Forelimb muscle (tissue), 1 donor: ENCODE measurements around the gene TARP.

Experiments
- DNase-seq: peaks from one replicate; pipeline ENCODE4 v3.0.0-alpha.2; 2013; ENCODE audit warnings: low read depth

TARP gene

DNA sequence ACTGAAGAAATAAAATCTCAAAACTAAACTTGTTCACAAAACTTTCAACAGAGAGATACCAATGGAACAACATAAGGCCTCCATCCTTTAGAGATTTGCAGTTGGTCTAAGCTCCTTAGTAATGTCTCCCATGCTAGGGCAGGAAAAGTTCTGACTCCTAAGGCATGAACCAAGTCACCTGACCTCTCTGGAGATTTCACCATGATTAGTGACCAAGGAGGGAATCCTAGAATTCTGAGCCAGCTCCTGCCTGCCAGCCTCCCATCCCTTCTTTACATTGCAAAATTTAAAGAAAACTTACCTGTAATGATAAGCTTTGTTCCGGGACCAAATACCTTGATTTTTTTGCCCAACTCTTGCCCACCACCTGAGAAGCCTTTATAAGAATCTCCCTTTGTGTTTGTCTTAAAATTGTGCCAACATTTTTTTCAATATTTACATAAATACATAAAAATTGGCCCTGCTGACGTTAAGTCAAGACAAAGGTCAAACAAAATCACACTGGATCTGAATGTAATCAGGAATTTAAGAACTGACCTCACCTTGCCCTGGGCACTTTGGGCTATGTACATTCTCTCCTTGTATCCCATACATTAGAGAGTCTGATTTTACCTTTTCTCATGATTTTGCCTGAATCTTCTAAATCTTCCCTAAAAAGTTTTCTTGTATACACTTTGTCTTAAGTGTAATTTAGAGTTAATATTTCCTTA lies at the start of gene TARP:
Gene TARP (minus strand): TSS at position 351 of the 710 bp plus-strand sequence.
- no peak for DNase-seq

DNA sequence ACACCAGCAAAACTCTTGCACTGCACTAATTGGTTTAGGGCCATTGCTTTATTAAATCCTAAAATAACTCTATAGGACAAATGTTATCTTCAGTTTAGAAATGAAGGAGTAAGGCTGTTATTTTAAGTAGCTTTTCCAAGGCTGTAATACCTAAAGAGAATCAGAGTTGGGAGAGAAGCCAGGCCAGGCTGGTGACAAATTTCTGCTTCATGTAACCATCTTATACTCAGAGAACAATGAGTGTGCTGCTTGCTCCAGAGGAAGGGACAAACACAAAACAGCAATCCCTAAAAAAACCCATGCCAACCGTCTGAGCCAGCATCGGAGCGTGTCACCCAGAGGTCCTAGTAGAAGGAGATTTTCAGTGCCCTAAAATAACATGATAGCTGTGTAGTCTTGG lies 49.7 kb upstream of the TARP start:
- DNase-seq: no peak

DNA sequence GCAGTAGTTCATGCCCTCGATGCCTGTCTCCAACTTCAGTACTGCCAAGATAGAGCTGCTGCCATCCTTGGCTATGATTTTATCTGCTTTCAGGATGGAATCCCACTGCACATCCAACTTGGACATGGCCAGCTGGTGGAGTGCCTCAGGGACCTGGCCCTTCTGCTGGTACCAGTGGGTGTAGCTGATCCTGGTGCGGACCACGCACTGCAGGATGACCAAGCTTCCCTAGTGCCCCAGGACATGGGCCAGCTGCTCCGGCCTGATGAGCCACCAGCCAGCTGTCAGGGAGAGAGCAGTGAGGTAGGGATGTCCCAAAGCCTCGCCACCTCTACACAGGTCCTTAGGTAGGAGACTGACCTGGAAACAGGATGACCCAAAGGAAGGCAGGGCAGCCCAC lies 49.0 kb upstream of the TARP start:
- no peak for DNase-seq

DNA sequence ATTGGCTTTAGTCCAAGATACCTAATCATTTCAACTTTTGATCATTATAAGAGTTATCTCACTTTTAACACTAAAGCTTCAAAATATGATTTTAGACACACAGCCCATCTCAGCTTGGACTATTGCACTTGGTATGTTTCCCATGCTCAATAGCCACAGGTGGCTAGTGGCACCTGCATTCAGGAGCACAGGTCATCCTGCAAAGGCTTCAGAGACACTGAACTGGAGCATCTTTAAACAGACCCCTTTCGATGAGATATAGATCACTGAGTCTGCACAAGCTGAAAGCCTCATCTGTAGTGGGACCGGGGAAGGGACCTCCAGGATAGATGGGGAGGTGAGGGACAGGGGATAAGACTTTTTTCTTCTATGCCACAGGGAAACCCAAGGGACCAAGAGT lies 48.5 kb upstream of the TARP start:
- no peak for DNase-seq

DNA sequence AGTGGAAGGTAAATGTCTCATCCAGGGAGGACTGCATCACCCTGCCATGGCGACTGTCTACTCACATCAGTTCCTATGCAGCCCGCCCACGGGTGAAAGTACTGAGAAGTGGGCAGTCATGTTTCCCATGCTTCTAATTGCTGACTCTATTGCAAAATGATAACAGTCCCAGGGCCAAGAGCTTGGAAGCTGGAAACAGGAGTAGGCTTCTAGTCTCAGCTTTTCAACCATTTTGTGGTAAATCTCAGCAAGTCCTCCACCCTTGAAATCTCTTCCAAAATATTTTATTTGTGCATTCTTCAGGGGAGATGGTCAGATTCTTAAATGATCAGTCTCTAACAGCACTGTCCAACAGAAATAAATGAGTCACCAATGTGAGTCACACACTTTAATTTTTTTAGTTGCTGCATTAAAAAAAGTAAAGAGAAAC lies 48.1 kb upstream of the TARP start:
- DNase-seq: no peak

DNA sequence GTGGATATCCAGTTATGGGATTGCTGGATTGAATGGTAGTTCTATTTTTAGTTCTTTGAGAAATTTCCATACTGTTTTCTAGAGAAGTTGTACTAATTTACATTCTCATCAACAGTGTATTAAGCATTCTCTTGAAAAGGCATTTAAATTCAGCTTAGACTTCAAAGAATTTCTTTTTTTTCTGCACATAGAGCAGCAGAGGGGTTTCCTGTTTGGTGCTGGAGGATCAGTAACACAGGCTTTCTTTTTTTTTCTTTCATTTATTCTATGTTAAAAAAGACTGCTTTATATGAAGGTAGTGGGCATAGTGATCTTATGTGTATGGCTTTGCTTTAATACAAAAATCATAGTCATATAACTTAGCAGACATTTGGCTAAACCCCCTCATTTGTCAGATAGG lies 47.6 kb upstream of the TARP start:
- DNase-seq: no peak

DNA sequence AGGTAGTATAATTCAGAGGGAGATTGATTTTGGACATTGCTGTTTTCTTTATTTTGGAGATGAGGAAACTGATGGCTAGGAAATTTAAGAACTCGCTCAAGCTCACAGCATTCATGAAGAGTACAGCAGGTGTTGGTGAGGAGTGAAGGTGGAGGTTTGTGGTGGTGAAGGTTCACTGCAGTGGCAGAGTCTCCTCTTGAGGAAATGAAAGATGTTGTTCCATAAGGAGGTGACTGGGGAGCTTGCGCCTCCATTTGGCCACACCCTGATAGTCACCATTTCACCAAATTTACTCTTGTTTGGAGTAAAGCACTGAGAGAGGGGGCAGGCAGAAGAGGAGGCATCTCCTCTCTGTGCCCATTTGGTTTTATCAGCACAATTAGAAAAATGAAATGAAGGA lies 46.4 kb upstream of the TARP start:
- DNase-seq: no peak

DNA sequence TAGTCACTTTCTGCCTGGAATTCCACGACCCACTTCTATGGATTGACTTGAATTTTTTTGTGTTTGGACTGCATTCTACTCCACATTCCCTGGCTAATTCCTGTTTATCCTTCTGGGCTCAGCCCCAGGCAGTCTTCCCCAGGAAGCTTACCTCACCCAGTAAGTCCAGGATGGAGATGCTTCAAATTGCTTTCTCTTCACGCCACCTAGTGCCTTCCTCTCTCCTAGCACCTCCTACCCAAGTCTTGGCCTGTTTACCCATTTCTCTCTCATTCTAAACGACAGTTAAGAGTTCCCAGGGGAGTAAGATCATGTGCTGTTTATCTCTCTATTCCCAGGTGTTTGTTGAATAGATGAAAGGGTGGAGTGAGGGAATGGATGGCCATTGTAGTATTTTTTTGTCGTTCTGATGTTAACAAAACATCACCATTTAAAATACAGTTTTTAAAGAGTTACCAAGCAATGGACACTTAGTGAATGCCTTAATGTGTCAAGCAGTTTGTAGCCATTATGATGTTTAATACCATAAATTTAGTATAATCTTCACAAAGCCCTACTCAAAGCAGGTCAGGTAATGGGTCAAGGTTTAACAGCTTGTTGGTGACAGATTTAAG lies 45.5 kb upstream of the TARP start:
- no peak for DNase-seq

DNA sequence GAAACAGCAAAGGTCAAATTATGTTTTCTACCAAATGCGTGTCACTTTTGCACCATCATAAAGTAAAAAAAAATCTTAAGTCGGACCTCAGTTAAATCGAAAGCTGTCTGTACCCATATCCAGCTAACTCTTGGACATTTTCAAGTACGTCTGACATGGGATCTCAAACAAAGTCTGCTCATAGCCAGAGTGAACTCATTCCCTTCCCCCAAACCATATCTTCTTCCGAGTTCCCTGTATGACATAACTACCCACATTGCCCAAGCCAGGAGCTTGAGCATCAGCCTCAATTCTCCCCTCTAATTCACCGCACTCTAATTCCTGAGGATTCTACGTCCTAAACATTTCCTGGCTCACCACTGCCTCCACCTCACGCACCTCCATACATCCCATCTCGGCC lies 44.8 kb upstream of the TARP start:
- no peak for DNase-seq

DNA sequence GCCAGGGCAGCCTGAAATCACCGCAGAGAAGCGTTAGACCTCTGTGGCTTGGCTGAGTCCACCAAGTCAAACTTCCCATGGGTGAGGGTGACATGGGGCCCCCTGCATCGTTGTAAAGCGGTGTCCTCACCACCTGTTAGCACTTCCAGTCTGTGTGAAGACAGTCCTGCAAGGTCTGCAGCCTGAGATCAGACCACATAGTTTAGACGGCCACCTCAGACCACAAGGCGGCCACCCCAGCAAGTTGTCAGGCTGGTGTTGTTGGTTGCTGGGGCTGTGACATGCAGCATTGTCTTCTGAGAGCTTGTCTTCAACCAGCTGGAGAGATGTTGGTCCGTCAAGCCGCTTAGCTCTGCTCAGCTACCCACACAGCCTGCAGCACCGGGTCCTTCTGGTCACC lies 44.1 kb upstream of the TARP start:
- DNase-seq: no peak

DNA sequence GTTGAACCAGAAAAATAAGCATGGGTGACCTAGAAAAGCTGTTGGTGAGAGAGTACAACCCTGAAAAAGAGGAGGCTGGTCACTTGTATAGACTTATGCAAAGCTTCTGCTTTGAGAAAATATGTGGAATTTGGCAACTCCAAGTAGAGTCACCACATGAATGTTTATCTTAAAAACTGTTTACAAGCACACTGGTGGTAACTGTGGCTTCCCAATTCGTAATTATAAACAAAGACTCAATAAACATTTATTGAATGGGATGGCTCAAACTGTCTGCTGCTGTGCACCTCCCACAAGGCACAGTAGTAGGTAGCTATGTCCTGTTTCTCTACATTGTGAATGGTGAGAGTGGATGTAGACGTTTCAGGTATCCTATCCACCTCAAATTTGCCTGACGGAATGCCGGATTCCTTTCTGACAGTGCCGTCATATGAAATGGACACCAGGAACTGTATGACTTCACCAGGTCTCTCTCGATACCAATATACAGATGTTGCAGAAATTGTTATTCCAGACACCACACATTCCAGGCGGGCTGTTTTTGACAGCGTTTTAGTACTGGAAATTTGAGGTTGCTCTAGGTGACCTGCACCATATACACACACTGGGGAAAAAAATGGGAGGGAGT lies 43.4 kb upstream of the TARP start:
- DNase-seq: no peak

DNA sequence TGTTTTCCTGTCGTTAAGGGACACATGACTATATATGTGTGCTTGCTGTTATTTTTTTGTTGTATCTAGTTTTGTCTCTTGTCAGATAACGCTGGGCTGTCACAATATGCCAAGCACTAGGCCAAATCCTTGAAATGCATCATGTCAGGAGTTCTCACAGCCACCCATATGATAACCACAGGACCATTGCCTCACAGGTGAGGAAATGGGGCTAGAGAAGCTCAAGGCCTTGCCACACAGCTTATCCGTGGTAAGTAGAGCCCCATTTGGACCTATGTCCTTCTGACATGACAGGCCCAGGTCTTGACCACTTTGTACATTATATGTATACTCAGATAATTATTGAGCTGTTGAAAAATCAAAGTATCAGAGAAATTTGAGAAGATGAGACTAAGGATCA lies 42.0 kb upstream of the TARP start:
- no peak for DNase-seq

DNA sequence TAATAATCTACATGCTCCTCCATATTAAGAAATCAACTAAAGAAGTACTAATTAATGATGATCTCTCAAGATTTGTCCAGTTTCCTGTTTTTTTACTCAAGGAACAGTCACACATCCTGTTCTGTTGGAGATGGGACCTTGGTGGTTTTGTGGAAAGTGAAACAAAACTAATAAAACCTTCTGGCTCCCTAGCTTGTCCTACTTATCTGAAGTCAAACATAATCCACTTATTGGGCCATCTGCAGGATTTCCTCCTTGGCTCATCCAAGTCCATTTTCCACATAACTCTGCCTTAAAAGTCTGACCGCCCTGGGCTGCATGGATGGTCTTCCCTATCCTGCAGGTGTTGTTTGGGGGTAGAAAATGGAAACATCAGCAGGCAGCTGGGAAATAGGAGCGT lies 39.4 kb upstream of the TARP start:
- DNase-seq: no peak

DNA sequence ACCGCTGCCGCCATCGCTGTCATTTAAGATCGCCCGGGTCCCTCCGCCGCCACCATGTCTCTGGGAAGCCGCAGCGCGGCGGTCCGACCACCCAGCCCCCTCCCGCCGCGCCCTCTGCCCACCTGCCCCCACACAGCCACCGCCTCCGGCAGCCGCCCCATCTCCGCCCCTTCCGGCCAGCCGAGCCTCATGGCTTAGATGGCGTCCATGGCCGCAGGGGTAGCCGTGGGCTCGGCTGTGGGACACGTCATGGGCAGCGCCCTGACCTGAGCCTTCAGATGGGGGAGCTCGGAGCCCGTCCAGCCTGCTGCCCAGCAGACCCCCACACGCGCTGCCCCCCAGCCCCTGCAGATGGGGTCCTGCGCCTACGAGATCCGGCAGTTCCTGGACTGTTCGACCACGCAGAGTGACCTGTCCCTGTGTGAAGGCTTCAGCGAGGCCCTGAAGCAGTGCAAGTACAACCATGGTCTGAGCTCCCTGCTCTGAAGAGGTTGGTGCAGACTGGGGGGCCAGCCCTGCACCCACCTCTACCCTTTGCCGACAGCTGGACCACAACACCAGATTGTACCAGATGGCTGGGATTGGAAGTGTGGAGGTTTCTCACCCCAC lies 38.0 kb upstream of the TARP start:
- DNase-seq: no peak

DNA sequence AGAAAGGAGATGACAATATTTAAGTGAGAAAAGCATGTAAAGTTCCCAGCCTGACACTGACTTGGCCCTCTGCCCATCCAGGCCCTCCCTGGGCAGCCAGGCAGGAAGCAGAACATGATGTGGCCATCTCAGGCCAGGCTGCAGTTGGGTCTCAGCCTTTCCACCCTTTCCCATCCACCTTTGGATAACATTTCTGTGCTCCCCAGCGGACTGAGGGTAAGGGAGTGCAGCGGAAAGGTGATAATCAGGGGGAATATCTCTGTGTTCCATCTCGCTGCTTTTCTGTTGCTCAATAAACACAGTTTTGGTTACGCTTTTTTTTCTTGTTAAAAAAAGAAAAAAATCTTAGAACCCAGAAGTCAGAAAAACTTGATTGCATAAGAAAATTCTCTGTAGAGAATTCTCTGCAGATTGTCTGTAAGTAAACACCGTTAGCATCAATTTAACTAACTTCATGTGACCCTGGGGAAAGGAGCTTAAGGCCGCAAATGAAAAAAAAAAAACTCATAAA lies 37.2 kb upstream of the TARP start:
- no peak for DNase-seq

DNA sequence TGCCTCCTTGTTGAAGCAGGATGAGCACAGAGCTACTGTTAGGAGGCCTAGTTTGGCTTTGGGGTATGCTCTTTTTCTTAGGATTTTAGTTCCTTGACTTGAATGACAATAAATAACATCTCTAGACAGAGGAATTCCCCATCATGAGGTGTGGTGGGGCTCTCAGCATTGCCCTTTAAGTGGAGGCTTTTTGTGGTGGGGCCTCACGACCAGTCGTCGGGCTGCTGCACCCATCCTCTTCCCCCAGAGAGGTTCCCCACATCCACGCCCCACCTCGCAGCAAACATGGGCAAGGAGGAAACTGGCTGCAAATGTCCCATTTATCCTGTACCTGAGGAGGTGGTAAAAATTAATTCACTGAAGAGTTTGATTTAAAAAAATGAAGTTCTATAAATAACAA lies 36.1 kb upstream of the TARP start:
- DNase-seq: no peak

DNA sequence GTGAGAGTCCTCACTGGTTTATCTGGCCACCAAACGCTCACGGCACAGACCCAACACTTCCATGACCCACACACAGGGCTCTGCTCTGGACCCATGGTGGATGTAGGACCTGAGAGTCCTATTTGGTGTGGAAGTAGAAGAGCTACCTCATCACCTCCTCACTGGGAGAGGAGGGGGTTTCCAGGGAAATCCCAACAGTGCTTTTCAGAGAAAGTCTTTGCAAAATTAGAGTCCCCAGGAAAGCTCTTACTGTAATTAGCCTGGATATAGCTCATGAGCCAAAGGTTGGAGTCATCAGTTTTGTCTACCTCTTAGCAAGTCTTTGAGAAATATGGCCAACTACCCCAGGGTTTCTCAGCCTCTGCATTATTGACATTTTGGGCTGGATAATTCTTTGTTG lies 34.7 kb upstream of the TARP start:
- DNase-seq: no peak

DNA sequence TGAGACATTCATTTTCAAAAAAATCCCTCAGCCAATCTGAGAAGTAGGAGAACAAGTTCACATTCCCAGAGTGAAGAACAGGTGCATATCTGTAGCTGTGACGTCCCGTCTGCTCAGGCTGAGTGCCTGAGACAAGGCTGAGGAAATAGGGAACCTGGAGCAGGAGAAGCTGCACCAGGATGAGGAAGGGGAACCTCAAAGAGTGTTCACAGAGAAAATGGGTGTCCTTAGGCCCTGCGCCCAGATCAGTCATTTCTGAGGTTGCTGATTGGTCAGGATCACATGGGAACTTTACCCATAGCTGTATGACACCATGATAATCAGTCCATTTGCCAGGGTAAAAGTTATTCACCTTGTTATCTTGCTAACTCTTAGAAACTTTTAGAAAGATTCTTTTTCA lies 34.2 kb upstream of the TARP start:
- DNase-seq: no peak

DNA sequence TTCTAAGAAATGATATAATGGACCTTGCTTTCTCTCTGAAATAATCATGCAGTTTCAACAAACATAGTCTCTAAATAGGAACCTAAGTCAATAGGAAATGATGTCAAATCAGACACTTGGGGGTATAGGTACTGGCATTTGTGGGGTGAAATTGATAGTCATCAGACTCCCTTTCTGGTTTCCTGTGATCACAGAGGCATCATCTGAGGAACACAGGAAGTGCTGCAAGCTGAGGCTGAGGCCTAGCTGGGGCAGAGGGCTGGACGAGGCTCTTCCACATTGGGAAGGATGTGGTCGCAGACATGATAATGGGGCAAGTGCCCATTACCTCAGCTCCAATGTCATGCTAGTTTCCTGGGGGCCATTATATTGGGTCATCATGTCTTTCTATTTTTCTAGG lies 33.5 kb upstream of the TARP start:
- DNase-seq: no peak

DNA sequence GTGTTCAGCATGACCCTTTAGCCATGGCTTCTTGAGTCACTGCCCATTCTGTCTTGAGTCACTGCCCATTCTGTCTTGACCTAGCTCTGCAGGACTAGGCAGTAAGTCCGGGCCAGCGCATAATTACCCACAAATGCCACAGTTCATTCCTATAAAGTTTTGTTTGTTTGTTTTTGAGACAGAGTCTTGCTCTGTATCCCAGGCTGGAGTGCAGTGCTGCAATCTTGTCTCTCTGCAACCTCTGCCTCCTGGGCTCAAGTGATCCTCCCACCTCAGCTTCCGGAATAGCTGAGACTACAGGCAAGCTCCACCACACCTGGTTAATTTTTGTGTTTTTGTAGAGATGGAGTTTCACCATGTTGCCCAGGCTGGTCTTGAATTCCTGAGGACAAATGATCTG lies 32.7 kb upstream of the TARP start:
- no peak for DNase-seq

DNA sequence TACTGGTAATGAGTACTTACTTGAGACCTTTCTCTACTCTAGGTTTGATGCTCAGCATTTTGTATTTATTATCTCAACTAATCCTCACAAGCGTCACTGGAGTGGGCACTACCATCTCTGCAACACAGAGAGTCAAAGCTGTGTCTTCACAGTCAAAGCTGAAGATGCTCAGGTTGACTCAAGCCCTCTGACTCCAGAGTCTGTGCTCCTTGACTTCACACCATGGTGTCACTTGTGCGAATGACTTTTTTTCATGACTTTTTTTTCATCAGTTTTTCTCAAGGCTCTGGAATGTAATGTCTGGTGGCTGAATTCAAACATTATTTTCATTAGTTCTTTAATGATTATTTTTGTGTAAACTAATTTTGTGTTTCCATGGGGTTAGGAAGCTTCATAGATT lies 30.4 kb upstream of the TARP start:
- no peak for DNase-seq

DNA sequence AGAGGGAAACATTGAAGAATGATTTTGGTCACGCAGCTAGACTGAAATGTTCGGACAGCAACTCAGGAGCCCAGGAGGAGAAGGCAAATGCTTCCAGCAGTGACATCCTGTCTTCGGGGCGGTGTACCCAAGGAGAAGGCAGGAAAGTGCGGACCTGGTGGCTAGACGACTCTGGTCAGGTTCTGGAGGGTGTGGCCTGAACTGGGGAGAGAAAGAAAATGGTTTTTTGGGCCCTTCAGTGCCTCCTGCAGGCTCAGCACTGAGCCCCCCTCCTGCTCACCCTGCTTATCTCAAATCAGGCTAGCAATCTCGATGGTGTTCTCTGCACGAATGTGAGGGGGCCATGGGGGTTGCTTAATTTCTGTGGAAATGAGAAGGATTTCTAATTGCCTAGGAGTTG lies 26.7 kb upstream of the TARP start:
- no peak for DNase-seq
